ENCODE results near the gene NMUR1. TPM values are rescaled to one million over a fixed set of nuclear protein-coding genes. Genes with fewer than 3 reads are reported as not detected.

NMUR1 gene
- total and polyA plus RNA-seq, 2 donors (not counting 3 experiments of a cell fraction or from before 2014, with no cell fraction given), result not detected

- intact Hi-C loops (cut with micrococcal nuclease), result no loop called here
- FAIRE-seq, result no peak
- H3K36me3 ChIP-seq (ENCODE audit: control insufficient read depth in 2 of 2, extremely low read depth in 1 of 2, insufficient read depth in 2 of 2, low read length in 2 of 2), result no peaks in the 10 kb centered on the region
- dilution Hi-C loops (cut with MboI; ENCODE audit: extremely low pct_ligation_motif_present, low sequenced_read_pairs), result no loop called here
- H2AFZ ChIP-seq (ENCODE audit: low read depth, low read length), result no peak overlapping the region
- H3K9ac ChIP-seq (replicated peaks; ENCODE audit: extremely low read depth, insufficient read depth, low read length), result no peak overlapping the region
- ChIA-PET CTCF (interaction anchor here (1.0 kb wide), 1 partner anchor 59 kb away, joined by 3 read pairs; no protein-coding TSS in a partner anchor), POLR2A (no interaction called here)
- no peak overlapping the region for H3K4me3 ChIP-seq (replicated peaks in 1 of 3; ENCODE audit: insufficient read depth in 1 of 3, low read depth in 1 of 3, low read length in 3 of 3)
- no peaks in the 10 kb centered on the region for H3K79me2 ChIP-seq (ENCODE audit: control insufficient read depth, insufficient read depth, low read length)
- DNase-seq (ENCODE audit: low read depth, low spot score), result no peak
- H4K20me1 ChIP-seq (replicated peaks; ENCODE audit: control insufficient read depth, extremely low read depth, insufficient read depth, low read length), result no peaks in the 10 kb centered on the region
- TF ChIP-seq JUN (IDR thresholded peaks at IDR 0.05; ENCODE audit: borderline replicate concordance, insufficient read depth, insufficient read length, low read depth), result no peak
- no peak for TF ChIP-seq GATA2 (IDR thresholded peaks at IDR 0.05; ENCODE audit: insufficient read depth, insufficient read length, low read depth, low read length)
- no peak for TF ChIP-seq POLR2AphosphoS5 (IDR thresholded peaks at IDR 0.05; ENCODE audit: insufficient read depth, low read depth, low read length)
- no peak for TF ChIP-seq MYC (IDR thresholded peaks at IDR 0.05; ENCODE audit: low read depth, low read length)
- no peaks in the 10 kb centered on the region for H3K9me1 ChIP-seq (replicated peaks; ENCODE audit: control insufficient read depth, extremely low read depth, insufficient read depth, low read length)
- BruUV-seq (replicated peaks), result no TSS peak
- H3K27ac ChIP-seq (ENCODE audit: insufficient read depth, low read depth, low read length), result no peak overlapping the region
- peaks cover 4% of the 10 kb centered on the region for H3K4me1 ChIP-seq (ENCODE audit: control insufficient read depth, extremely low read depth, insufficient read depth, low read length)
- no peak overlapping the region for H3K4me2 ChIP-seq (ENCODE audit: insufficient read depth, low read length)
- no peaks in the 10 kb centered on the region for H3K9me3 ChIP-seq (replicated peaks; ENCODE audit: control insufficient read depth, insufficient read depth, low read length)
- peaks cover 0 to 4% of the 10 kb centered on the region in 2 experiments for H3K27me3 ChIP-seq (ENCODE audit: control insufficient read depth in 2 of 2, insufficient read depth in 2 of 2, low read length in 2 of 2)
Measured at GRCh38 chr2:231542136-231542535, 11.9 kb upstream of the NMUR1 start.

GRCh38 chr2:231541645-231542044, 11.4 kb upstream of the NMUR1 start:
- CTCF ChIA-PET, result interaction anchor here (0.6 to 1.0 kb wide), 5 partner anchors 9 to 60 kb away, joined by 3 to 5 read pairs (median 3); no protein-coding TSS in a partner anchor
- H3K9me3 ChIP-seq (replicated peaks; ENCODE audit: control insufficient read depth, insufficient read depth, low read length), result no peaks in the 10 kb centered on the region
- no peak overlapping the region for H3K4me3 ChIP-seq (replicated peaks in 1 of 3; ENCODE audit: insufficient read depth in 1 of 3, low read depth in 1 of 3, low read length in 3 of 3)
- no peaks in the 10 kb centered on the region for H3K9me1 ChIP-seq (replicated peaks; ENCODE audit: control insufficient read depth, extremely low read depth, insufficient read depth, low read length)
- H3K27ac ChIP-seq (ENCODE audit: insufficient read depth, low read depth, low read length), result no peak overlapping the region
- DNase-seq (ENCODE audit: low read depth, low spot score), result no peak
- no peak for FAIRE-seq
- no peak overlapping the region for H3K4me2 ChIP-seq (ENCODE audit: insufficient read depth, low read length)
- TF ChIP-seq CTCF (IDR thresholded peaks at IDR 0.05; ENCODE audit: extremely low read depth in 1 of 2, insufficient read depth in 1 of 2, low read depth in 1 of 2, low read length in 2 of 2) (peak in 1 of 2 donors; percentile 19), POLR2A (IDR thresholded peaks at IDR 0.05; ENCODE audit: low read depth, low read length) (no peak)
- H3K9ac ChIP-seq (replicated peaks; ENCODE audit: extremely low read depth, insufficient read depth, low read length), result no peak overlapping the region
- intact Hi-C loops (cut with micrococcal nuclease), result no loop called here
- H3K36me3 ChIP-seq (ENCODE audit: control insufficient read depth in 2 of 2, extremely low read depth in 1 of 2, insufficient read depth in 2 of 2, low read length in 2 of 2), result no peaks in the 10 kb centered on the region
- POLR2A ChIA-PET, result no interaction called here
- peaks cover 0 to 4% of the 10 kb centered on the region in 2 experiments for H3K27me3 ChIP-seq (ENCODE audit: control insufficient read depth in 2 of 2, insufficient read depth in 2 of 2, low read length in 2 of 2)
- dilution Hi-C loops (cut with MboI; ENCODE audit: extremely low pct_ligation_motif_present, low sequenced_read_pairs), result no loop called here
- no peaks in the 10 kb centered on the region for H3K79me2 ChIP-seq (ENCODE audit: control insufficient read depth, insufficient read depth, low read length)
- H4K20me1 ChIP-seq (replicated peaks; ENCODE audit: control insufficient read depth, extremely low read depth, insufficient read depth, low read length), result no peaks in the 10 kb centered on the region
- H2AFZ ChIP-seq (ENCODE audit: low read depth, low read length), result no peak overlapping the region
- no TSS peak for BruUV-seq (replicated peaks)
- peaks cover 4% of the 10 kb centered on the region for H3K4me1 ChIP-seq (ENCODE audit: control insufficient read depth, extremely low read depth, insufficient read depth, low read length)
